Measurements from ENCODE around the gene KSR1. TPM values are rescaled to one million over a fixed set of nuclear protein-coding genes. Genes with fewer than 3 reads are reported as not detected.

The KSR1 gene
- total and polyA plus RNA-seq, 2 of the 4 experiments (the other 2 are of a cell fraction): 12.5 to 21.9 TPM

GRCh38 chr17:27495460-27495859, 39.2 kb downstream of the KSR1 start:
- POLR2A ChIA-PET (ENCODE audit: unreplicated experiment): no interaction called here
- no peak overlapping the region for H4K5ac ChIP-seq (ENCODE audit: low read depth, low read length)
- H2BK120ac ChIP-seq (ENCODE audit: low read depth, low read length): no peak overlapping the region
- H2BK20ac ChIP-seq (ENCODE audit: low read depth, low read length): no peak overlapping the region; the same call in 1 of the 2 replicates
- H3K4me3 ChIP-seq (ENCODE audit: insufficient read depth, low read depth, low read length): no peak overlapping the region
- no peak overlapping the region for H2BK5ac ChIP-seq (ENCODE audit: low read depth, low read length, poor library complexity, severe bottlenecking)
- DNase-seq (no peak), ATAC-seq (ENCODE audit: low read depth) (no peak)
- no TSS peak for BruUV-seq (replicated peaks)
- CTCF ChIA-PET: no interaction called here
- dilution Hi-C loops (cut with HindIII; ENCODE audit: low sequenced_read_pairs, unreplicated experiment) (no loop called here), in situ Hi-C loops (cut with MboI; ENCODE audit: low sequenced_read_pairs) (loop anchor here (5.0 kb wide), 1 partner anchor 52 kb away; no protein-coding TSS in a partner anchor), intact Hi-C loops (cut with micrococcal nuclease) (no loop called here)
- H2AK5ac ChIP-seq (ENCODE audit: low read depth, low read length): no peak overlapping the region
- H3K23ac ChIP-seq (ENCODE audit: low read depth, low read length): no peak overlapping the region; the same call in 1 of the 2 replicates
- H3K9me1 ChIP-seq (ENCODE audit: insufficient read depth, low read length): peaks cover 15% of the 10 kb centered on the region; the same call in 1 of the 2 replicates
- H3K4ac ChIP-seq (ENCODE audit: low read depth, low read length): no peak overlapping the region
- H3K56ac ChIP-seq (ENCODE audit: extremely low read depth, insufficient read depth, low read length): no peak overlapping the region
- H3K27ac ChIP-seq (ENCODE audit: insufficient read depth, low read length): no peak overlapping the region
- H2AK9ac ChIP-seq (replicated peaks; ENCODE audit: low read depth, low read length, poor library complexity): no peak overlapping the region
- H3K4me1 ChIP-seq (ENCODE audit: control insufficient read depth, insufficient read depth, low read length): peaks cover 29% of the 10 kb centered on the region
- H3K79me1 ChIP-seq (ENCODE audit: low read depth in 1 of 2, low read length in 2 of 2): peaks cover 36 to 87% of the 10 kb centered on the region in 2 experiments; a peak in 3 of 4 replicates
- H2BK15ac ChIP-seq (ENCODE audit: low read depth, low read length): no peak overlapping the region
- H2AFZ ChIP-seq (replicated peaks; ENCODE audit: low read length, poor library complexity): no peak overlapping the region
- peak overlapping the region; percentile 10; the same call in 1 of the 2 replicates for H4K91ac ChIP-seq (ENCODE audit: insufficient read depth, low read depth, low read length)
- no peaks in the 10 kb centered on the region for H3K9me3 ChIP-seq (ENCODE audit: control insufficient read depth, insufficient read depth, low read length)
- no peak overlapping the region for H3K9ac ChIP-seq (ENCODE audit: low read depth, low read length)
- no peak for TF ChIP-seq MAZ (IDR thresholded peaks at IDR 0.05; ENCODE audit: borderline replicate concordance, low read depth, low read length)
- TF ChIP-seq CEBPB (IDR thresholded peaks at IDR 0.05; ENCODE audit: low read depth, low read length): no peak
- TF ChIP-seq POLR2A (IDR thresholded peaks at IDR 0.05; ENCODE audit: low read depth, low read length): no peak
- TF ChIP-seq MAFK (IDR thresholded peaks at IDR 0.05; ENCODE audit: low read depth, low read length): no peak
- no peak for TF ChIP-seq RAD21 (IDR thresholded peaks at IDR 0.05; ENCODE audit: low read length)
- TF ChIP-seq NFE2L2 (IDR thresholded peaks at IDR 0.05; ENCODE audit: low read depth, low read length): no peak
- TF ChIP-seq ELK1 (IDR thresholded peaks at IDR 0.05; ENCODE audit: borderline replicate concordance, low read depth, low read length): no peak
- TF ChIP-seq USF2 (IDR thresholded peaks at IDR 0.05; ENCODE audit: low read depth, low read length): no peak
- TF ChIP-seq MXI1 (IDR thresholded peaks at IDR 0.05; ENCODE audit: borderline replicate concordance, low read depth, low read length): no peak
- no peak for TF ChIP-seq CHD1 (IDR thresholded peaks at IDR 0.05; ENCODE audit: low read depth, low read length)
- no peak for TF ChIP-seq SMC3 (IDR thresholded peaks at IDR 0.05; ENCODE audit: low read depth, low read length)
- TF ChIP-seq FOS (IDR thresholded peaks at IDR 0.05; ENCODE audit: low read depth, low read length): no peak
- no peaks in the 10 kb centered on the region for H3K27me3 ChIP-seq (ENCODE audit: control insufficient read depth, insufficient read depth, low read length)
- no peak overlapping the region for H3K14ac ChIP-seq (replicated peaks; ENCODE audit: low read depth, low read length)
- no peak overlapping the region for H4K8ac ChIP-seq (ENCODE audit: low read depth in 2 of 2, low read length in 2 of 2)
- H3K36me3 ChIP-seq (ENCODE audit: control insufficient read depth, insufficient read depth, low read length): peaks cover 14% of the 10 kb centered on the region
- WGBS, 2 experiments (ENCODE audit: extremely low coverage in 2 of 2, insufficient read length in 1 of 2): 73% methylated on average over 3 of the region's 6 CpGs; no CpG with 5 or more reads in 1 of the 2 experiments
- no peak overlapping the region for H3K4me2 ChIP-seq (ENCODE audit: low read depth, low read length)
- no peak overlapping the region for H3K18ac ChIP-seq (ENCODE audit: low read depth, low read length)
- peaks cover 59% of the 10 kb centered on the region for H4K20me1 ChIP-seq (ENCODE audit: insufficient read depth, low read length)
